GM19035 (cell line): Measurements from ENCODE around the gene CENPU.

ENCODE experiments used
- ATAC-seq: cut with Tn5 transposase; IDR thresholded peaks from one replicate; pipeline ENCODE4 v1.9.1; 2021; ENCODE audit not compliant: unreplicated experiment

The CENPU gene

GRCh38 chr4:184645904-184646610, 87.8 kb downstream of the CENPU start:
- ATAC-seq = no peak

- ATAC-seq = no peak
Observed at GRCh38 chr4:184644553-184645307, 89.2 kb downstream of the CENPU start.
